KOPT-K1 (cell line): ENCODE measurements around the gene RHNO1.

Source experiments
- H3K27ac ChIP-seq: fragments of 200-600 bp; sonication (generic); 2 replicates; pipeline ENCODE4 v1.5.1; 2016; ENCODE audit warnings: antibody characterized with exemption, mild to moderate bottlenecking, low read depth, low read length; ENCODE audit not compliant: poor library complexity, severe bottlenecking
- H3K36me3 ChIP-seq: fragments of 200-600 bp; sonication (generic); 2 replicates; pipeline ENCODE4 v1.5.1; 2017; ENCODE audit warnings: antibody characterized with exemption, mild to moderate bottlenecking, low read length, moderate library complexity; ENCODE audit not compliant: insufficient read depth
- H3K9me3 ChIP-seq: fragments of 200-600 bp; sonication (generic); 2 replicates; pipeline ENCODE4 v1.5.1; 2017; ENCODE audit warnings: antibody characterized with exemption, low read length, mild to moderate bottlenecking; ENCODE audit not compliant: insufficient read depth, poor library complexity, severe bottlenecking

RHNO1 gene, protein sequence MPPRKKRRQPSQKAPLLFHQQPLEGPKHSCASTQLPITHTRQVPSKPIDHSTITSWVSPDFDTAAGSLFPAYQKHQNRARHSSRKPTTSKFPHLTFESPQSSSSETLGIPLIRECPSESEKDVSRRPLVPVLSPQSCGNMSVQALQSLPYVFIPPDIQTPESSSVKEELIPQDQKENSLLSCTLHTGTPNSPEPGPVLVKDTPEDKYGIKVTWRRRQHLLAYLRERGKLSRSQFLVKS

GRCh38 chr12:2877047-2877952 is at the start of gene RHNO1, which contains the start of gene FOXM1:
Gene RHNO1 (plus strand): TSS chr12:2877223. CDS start chr12:2885367, 8,144 bp downstream.
Gene FOXM1 (minus strand): TSS chr12:2877174. CDS start chr12:2874478, 2,696 bp downstream.
- Histone ChIP-seq H3K36me3 (peaks cover 57% of the 10 kb centered on the region), H3K27ac (peak within 1 kb of the TSS; percentile 96), H3K9me3 (no peaks in the 10 kb centered on the region)

DNA sequence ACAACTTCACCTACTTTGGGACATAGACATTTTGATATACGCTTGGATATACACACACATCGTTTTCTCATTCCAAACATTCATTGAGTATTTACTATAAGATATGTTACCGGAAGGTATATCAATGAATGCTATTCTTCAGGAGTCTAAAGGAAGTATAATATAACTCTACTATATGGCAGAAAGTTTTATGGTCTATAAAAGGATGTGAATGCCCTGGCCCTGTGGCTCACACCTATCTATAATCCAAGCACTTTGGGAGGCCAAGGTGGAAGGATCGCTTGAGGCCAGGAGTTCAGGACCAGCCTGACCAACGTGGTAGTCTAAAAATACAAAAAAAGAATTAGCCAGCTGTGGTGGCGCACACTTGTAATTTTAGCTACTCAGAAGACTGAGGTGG is 47.7 kb upstream of the RHNO1 start:
- Histone ChIP-seq H3K9me3 (no peaks in the 10 kb centered on the region), H3K36me3 (peaks cover 79% of the 10 kb centered on the region), H3K27ac (no peak overlapping the region)

DNA sequence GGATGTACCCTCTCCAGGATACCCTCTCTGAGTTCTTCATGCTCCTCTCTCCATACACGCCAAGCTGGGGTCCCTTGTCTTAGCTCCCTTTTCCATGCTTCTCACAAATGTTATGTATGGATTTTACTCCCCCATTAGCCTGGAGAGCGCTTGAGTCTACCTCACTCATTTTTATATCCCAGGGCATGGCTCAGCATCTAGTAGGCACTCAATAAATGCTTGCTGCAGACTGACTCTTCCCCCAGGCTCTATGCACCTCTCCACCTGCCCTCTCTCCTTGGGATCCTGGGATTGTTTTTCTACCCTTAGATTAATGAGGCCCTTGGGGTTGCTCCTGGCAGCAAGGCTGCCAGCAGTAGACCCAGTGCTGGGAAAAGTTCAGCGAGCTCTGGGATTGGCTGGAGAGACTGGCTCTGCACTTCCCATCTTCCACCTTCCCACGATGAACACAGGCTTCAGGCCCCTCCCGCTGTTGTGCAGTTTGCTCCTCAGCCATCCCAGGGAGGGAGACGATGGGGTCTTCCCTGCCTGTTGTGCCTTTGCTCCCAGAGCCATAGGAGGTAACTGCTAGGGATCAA is 44.4 kb upstream of the RHNO1 start:
- Histone ChIP-seq H3K36me3 (peaks cover 56% of the 10 kb centered on the region), H3K9me3 (no peaks in the 10 kb centered on the region), H3K27ac (no peak overlapping the region)

DNA sequence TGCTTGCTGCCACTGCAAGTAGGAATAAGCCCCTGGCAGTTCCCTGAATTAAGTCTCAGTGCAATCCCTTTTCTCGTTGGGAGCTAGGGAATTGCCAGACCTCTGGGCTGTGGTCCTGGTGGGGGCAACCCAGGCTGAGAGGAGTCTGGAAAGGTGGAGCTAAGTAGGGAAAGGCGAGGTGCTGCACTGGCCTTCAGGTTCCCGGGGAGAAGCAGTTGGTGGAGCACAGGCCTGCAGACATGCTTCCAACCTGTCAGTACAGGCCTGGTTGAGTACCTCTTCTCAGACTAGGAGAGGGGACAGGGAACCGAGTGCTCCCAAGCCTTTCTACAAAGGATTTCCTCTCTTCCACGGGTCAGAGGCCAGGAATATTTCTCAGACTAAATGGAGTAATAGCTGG is 43.7 kb upstream of the RHNO1 start:
- no peaks in the 10 kb centered on the region for H3K9me3 ChIP-seq
- peaks cover 52% of the 10 kb centered on the region for H3K36me3 ChIP-seq
- no peak overlapping the region for H3K27ac ChIP-seq

GRCh38 chr12:2833810-2834209 is 43.2 kb upstream of the RHNO1 start:
- Histone ChIP-seq H3K27ac (no peak overlapping the region), H3K9me3 (no peaks in the 10 kb centered on the region), H3K36me3 (peaks cover 52% of the 10 kb centered on the region)

GRCh38 chr12:2834581-2835491 is 42.2 kb upstream of the RHNO1 start, which contains the start of gene NRIP2:
Gene NRIP2 (minus strand): TSS chr12:2835035. CDS start chr12:2834983, 52 bp downstream.
- Histone ChIP-seq H3K36me3 (peaks cover 54% of the 10 kb centered on the region), H3K27ac (no peak within 1 kb of the TSS), H3K9me3 (no peaks in the 10 kb centered on the region)

- H3K36me3 ChIP-seq: peaks cover 48% of the 10 kb centered on the region
- H3K9me3 ChIP-seq: no peaks in the 10 kb centered on the region
- no peak overlapping the region for H3K27ac ChIP-seq
These were observed 41.2 kb upstream of the RHNO1 start for GRCh38 chr12:2835691-2836403.

DNA sequence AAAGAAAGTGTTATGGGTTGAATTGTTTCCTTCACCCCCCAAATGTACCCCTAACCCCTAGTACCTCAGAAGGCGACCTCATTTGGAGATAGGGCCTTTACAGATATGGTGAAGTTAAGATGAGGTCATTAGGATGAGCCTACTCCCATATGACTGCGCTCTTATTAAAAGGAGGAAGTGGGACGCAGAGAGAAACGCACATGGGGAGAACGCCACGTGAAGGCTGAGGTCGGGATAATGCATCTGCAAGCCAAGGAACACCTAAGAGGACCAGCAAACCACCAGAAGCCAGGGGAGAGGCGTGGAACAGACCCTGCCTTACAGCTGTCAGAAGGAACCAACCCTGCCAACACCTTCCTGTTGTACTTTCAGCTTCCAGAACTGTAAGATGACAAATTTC is 40.4 kb upstream of the RHNO1 start:
- Histone ChIP-seq H3K36me3 (peaks cover 50% of the 10 kb centered on the region), H3K27ac (no peak overlapping the region)

DNA sequence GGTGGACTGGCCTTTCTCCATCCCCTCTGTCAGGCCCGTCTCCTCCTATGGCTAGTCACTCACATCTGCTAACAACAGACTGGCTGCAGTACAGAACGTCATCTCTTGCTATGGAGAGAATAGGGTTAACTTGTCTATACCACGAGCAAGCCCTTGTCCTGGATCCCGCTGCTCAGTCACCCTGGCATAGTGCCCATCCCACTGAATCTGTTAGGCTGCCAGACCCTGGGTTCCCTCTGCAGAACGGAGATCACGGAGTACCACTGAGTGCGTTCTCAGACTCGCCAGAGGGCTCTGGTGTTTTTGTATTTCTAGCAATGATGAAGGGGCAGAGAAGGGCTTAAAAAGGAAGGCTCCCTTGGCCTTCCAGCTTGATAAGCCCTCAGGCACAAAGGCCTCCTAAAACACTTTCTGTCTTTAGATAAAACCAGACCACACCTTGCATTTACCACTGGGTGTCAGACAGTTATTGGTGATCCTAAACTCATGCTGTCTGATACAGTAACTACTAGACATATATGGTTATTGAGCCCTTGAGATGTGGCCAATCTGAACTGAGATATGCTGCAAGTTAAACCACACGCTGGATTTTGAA is 35.9 kb upstream of the RHNO1 start:
- no peak overlapping the region for H3K27ac ChIP-seq
- peaks cover 53% of the 10 kb centered on the region for H3K36me3 ChIP-seq
- no peaks in the 10 kb centered on the region for H3K9me3 ChIP-seq

More for the DNA sequence above, 40.4 kb upstream of the RHNO1 start:
- H3K9me3 ChIP-seq: no peaks in the 10 kb centered on the region

DNA sequence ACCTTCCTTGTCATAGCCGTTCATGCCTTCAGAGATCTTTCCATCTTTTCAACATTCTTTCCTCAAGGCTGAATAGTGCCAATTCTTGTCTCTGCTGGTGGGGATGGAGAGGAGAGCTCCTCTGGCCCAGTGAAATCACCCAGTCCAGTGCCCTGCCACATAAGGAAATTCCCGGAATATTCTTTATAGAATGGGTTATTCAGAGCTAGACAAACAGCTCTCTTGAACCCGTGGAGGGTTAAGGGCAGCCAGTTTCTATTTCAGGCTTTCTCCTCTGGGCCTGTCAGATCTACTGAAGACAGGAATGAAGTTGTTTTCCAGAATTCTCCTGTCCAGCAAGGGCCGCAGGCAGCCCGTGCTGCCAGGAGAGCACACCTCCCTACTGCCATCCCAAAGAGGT is 34.1 kb upstream of the RHNO1 start:
- Histone ChIP-seq H3K36me3 (peaks cover 48% of the 10 kb centered on the region), H3K9me3 (no peaks in the 10 kb centered on the region), H3K27ac (no peak overlapping the region)

GRCh38 chr12:2844786-2845185 is 32.2 kb upstream of the RHNO1 start:
- H3K27ac ChIP-seq: no peak overlapping the region
- peaks cover 31% of the 10 kb centered on the region for H3K36me3 ChIP-seq
- no peaks in the 10 kb centered on the region for H3K9me3 ChIP-seq

DNA sequence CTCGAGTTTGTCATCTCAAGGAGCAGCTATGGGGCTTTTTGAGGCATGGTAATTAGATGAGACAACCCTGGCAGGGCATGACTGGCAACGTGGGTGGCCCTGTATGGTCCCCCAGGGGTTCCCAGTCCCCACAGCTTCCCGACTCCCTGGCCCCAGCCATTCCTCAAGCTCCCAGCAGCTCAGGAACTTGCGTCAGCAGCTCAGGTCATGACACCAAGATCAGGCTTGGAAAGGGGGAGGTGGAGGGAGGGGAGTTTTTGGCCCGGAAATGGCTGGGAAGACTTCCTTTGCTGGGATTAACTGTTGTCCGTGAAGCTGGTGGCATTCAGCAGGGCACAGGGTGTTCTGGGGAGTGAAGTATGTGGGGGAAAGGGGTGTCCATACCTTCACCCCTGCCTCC is 31.7 kb upstream of the RHNO1 start:
- H3K9me3 ChIP-seq: no peaks in the 10 kb centered on the region
- H3K27ac ChIP-seq: no peak overlapping the region
- peaks cover 29% of the 10 kb centered on the region for H3K36me3 ChIP-seq

DNA sequence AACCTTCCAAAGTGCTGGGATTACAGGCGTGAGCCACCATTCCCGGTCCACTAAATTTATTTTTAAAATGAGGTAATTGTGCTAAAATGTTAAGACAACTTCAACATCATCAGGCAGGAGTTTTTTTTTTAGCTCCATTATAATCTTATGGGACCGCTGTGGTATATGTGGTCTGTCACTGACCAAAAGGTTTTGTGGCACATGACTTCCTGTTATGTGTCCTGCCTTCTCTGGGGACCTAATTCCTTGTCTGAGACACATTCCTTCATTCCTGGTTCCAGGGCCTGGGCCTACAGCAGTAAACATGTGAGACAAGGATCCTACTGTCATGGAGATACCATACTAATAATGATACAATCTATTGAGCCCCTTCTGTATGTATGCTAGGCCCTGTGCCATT is 25.1 kb upstream of the RHNO1 start:
- peaks cover 16% of the 10 kb centered on the region; the same call in 1 of the 2 replicates for H3K36me3 ChIP-seq
- H3K9me3 ChIP-seq: no peaks in the 10 kb centered on the region
- no peak overlapping the region for H3K27ac ChIP-seq

- H3K36me3 ChIP-seq: peaks cover 33% of the 10 kb centered on the region
- no peaks in the 10 kb centered on the region for H3K9me3 ChIP-seq
- H3K27ac ChIP-seq: no peak overlapping the region
These were observed 23.4 kb upstream of the RHNO1 start for GRCh38 chr12:2853626-2854025.
